NCI-H82 (cell line): ENCODE measurements around the gene WBP2.

Experiments used
- DNase-seq: peaks from one replicate; lab custom pipeline; 2025; lab: John Stamatoyannopoulos, UW

The WBP2 gene

GRCh38 chr17:75844530-75845057 lies 10.5 kb downstream of the WBP2 start:
- no peak for DNase-seq

GRCh38 chr17:75843577-75844529 lies 11.3 kb downstream of the WBP2 start, which contains the start of gene UNC13D:
TSS of gene UNC13D (minus strand) at chr17:75844404. CDS start at chr17:75844337, 67 bp downstream.
- DNase-seq: peak; percentile 52

GRCh38 chr17:75842963-75843576 lies 12.1 kb downstream of the WBP2 start:
- no peak for DNase-seq

- no peak for DNase-seq
Observed at GRCh38 chr17:75842411-75842810, 12.7 kb downstream of the WBP2 start.

- DNase-seq: no peak
Observed at GRCh38 chr17:75840799-75841164, 14.4 kb downstream of the WBP2 start.

- DNase-seq: no peak
Observed at GRCh38 chr17:75839942-75840798, 15.0 kb downstream of the WBP2 start.

GRCh38 chr17:75838410-75838809 lies 16.7 kb downstream of the WBP2 start:
- no peak for DNase-seq

- DNase-seq: no peak
Observed at GRCh38 chr17:75837899-75838298, 17.2 kb downstream of the WBP2 start.

GRCh38 chr17:75836605-75837004 lies 18.5 kb downstream of the WBP2 start:
- DNase-seq: no peak

GRCh38 chr17:75835654-75835987 lies 19.5 kb downstream of the WBP2 start:
- DNase-seq: no peak

GRCh38 chr17:75834928-75835653 lies 20.0 kb downstream of the WBP2 start:
- DNase-seq: peak; percentile 35

- no peak for DNase-seq
Observed at GRCh38 chr17:75834279-75834920, 20.7 kb downstream of the WBP2 start.

- DNase-seq: peak; percentile 30
Observed at GRCh38 chr17:75832652-75833400, 22.3 kb downstream of the WBP2 start.

- DNase-seq: peak; percentile 60
Observed at GRCh38 chr17:75832164-75832651, 22.9 kb downstream of the WBP2 start.

GRCh38 chr17:75831032-75831571 lies 24.0 kb downstream of the WBP2 start:
- no peak for DNase-seq

- peak; percentile 62 for DNase-seq
Observed at GRCh38 chr17:75830164-75831031, 24.7 kb downstream of the WBP2 start.

GRCh38 chr17:75829747-75830146 lies 25.4 kb downstream of the WBP2 start:
- DNase-seq: no peak

GRCh38 chr17:75828741-75829140 lies 26.4 kb downstream of the WBP2 start:
- DNase-seq: no peak

- no peak for DNase-seq
Observed at GRCh38 chr17:75828076-75828400, 27.1 kb downstream of the WBP2 start.
